ENCODE data around the gene PEPD.
A peak's percentile ranks its signal among the peaks of the same experiment; 100 is the strongest.
"Not testable (repeated sequence)": the region's sequence is repeated elsewhere in the genome, so short reads cannot be mapped to it uniquely, and the experiment has no call there.

PEPD gene

DNA sequence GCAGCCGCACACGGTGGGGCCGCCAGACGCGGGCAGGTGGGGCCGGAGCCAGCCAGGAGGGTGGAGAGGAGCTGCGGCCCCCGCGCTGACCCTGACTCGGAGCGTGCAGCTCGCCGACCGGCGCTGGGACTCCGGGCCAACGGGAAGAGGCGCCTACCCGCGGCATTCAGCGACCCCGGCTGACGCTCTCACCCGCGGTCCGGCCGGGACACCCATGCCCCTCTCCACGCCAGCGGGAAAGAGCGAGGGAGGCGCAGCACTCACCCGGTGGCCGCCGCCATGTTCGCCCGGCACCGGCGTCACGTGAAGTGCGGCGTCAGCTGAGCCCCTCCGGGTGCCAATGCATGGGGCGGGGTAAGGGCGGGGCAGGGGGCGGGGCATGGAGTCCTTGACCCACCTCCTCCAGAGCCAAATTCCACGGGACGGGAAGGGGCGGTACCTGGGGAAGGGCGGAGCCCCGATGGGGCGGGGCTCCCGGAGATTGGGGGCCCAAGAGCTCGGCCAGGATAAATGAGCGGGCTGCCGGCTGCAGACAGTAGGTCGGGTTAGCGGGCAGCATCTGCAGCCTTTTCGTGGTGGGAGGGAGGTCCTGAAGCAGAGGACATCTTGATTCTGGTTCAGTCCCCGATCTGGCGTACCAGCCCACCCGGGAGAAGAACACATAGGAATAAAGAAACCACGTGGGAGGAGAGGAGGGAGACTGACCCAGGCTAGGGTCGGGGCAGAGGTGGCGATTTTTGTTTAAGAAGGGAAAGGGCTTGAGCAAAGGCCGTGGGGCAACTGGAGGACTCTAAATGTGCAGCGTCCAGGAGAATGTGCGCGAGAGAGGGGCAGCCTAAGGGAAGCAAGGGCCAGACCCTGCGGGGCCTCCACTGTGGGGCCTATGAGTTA, at the start of gene PEPD:
TSS of gene PEPD (minus strand) at position 312 of the 891 bp plus-strand sequence. CDS start at position 281, 31 bp downstream.
- no peaks in the 10 kb centered on the region for H3K9me3 Mint-ChIP-seq
- peaks cover 25% of the 10 kb centered on the region for H3K4me1 Mint-ChIP-seq
- CTCF ChIA-PET: interaction anchor here (1.6 kb wide), 1 partner anchor 256 kb away, joined by 3 read pairs; no protein-coding TSS in a partner anchor

DNA sequence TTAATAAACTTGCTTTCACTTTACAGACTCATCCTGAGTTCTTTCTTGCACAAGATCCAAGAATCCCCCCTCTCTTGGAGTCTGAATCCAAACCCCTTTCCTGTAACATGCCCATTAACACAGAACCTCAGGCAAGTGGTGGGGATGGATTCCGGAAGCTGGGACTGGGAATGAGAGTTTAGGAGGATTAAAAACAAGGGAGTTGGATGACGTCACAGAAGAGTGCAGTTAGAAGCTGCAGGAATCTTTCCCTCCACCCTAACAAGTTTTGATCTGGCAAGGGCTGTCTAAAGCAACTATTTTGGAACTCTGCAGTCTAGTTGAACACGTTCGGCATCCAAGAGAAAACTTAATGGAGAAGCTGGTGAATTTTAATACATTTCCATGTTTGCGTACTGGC, 48.2 kb upstream of the PEPD start:
- Mint-ChIP-seq H3K27me3 (peaks cover 10% of the 10 kb centered on the region), H3K4me3 (no peak overlapping the region), H3K9me3 (peaks cover 13% of the 10 kb centered on the region), H3K36me3 (no peaks in the 10 kb centered on the region), H3K27ac (no peak overlapping the region), H3K4me1 (no peaks in the 10 kb centered on the region)
- CTCF ChIA-PET: no interaction called here
- DNase-seq: no peak

More for the DNA sequence above, at the start of gene PEPD:
- Mint-ChIP-seq H3K4me3 (peak within 1 kb of the TSS; percentile 68), H3K27ac (peak within 1 kb of the TSS; percentile 35), H3K27me3 (peaks cover 22% of the 10 kb centered on the region), H3K36me3 (no peaks in the 10 kb centered on the region)
- peak; percentile 87 for DNase-seq

DNA sequence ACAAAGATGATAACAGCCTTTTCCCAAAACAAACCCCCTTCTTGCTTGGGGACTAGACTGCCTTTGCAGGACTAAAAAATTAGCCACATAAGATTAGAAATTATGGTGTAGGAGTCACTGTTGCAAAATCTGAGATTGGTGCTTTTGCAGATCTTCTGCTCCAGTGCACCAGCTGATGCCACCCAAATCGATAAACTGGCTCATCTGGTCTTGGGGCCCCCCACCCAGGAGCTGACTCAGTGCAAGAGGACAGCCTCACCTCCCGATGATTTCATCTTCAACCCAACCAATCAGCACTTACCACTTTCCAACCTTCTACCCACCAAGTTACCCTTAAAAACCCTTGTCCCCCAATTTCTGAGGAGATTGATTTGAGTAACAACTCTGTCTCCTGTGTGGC, 47.1 kb upstream of the PEPD start:
- Mint-ChIP-seq H3K36me3 (no peaks in the 10 kb centered on the region), H3K27me3 (peaks cover 11% of the 10 kb centered on the region), H3K4me3 (no peak overlapping the region), H3K4me1 (no peaks in the 10 kb centered on the region), H3K27ac (no peak overlapping the region), H3K9me3 (peaks cover 2% of the 10 kb centered on the region)
- DNase-seq: no peak
- CTCF ChIA-PET: no interaction called here

DNA sequence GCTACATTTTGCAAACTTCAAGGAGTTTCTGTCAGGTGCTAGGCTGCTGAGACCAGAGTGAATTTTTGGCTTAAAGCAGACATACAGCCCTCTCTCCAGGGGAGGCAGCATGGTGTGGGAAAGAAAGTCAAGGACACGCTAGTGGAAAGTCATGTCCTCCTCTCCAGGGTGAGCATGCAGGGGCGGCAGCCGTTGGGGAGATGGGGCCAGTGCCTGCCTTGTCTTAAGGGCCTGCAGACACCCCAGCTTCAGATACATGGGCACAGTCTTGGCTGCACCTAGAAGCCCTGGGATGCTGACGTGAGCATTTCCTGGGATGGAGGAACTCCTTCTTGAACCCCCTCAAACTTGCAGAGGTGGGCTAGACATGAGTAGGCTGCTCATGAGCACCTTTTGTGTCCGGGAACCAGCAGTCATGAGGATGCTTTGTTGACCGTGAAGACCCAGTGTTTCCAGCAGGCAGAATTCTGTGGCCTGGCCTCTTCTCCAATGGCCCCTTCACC, 43.3 kb upstream of the PEPD start:
- Mint-ChIP-seq H3K27ac (no peak overlapping the region), H3K4me1 (no peaks in the 10 kb centered on the region), H3K4me3 (no peak overlapping the region), H3K9me3 (no peaks in the 10 kb centered on the region), H3K27me3 (peaks cover 10% of the 10 kb centered on the region), H3K36me3 (no peaks in the 10 kb centered on the region)
- no peak for DNase-seq
- CTCF ChIA-PET: no interaction called here

DNA sequence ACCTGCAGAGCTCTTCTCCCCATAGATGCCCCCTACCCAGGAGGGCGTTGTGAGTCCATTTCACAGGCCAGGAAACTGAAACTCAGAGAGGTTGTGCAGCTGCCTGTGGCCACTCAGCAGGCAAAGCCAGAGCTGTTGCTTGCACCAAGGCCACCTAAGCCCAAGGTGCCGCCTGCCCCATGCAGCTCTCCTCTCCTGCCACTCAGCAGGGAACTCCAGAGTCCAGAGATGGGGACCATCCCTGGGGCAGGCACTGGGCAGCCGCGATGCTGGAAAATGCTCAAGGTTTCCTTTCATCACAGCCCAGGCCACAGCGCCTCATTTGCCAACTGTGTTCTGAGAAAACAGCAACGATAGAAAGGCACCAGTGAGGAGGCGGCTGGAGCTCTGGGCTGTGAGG, 41.0 kb upstream of the PEPD start:
- H3K36me3 Mint-ChIP-seq: no peaks in the 10 kb centered on the region
- no peak for DNase-seq
- H3K27me3 Mint-ChIP-seq: peaks cover 7% of the 10 kb centered on the region
- H3K27ac Mint-ChIP-seq: no peak overlapping the region
- H3K9me3 Mint-ChIP-seq: no peaks in the 10 kb centered on the region
- no peak overlapping the region for H3K4me3 Mint-ChIP-seq
- no peaks in the 10 kb centered on the region for H3K4me1 Mint-ChIP-seq
- CTCF ChIA-PET: no interaction called here

- H3K27ac Mint-ChIP-seq, H3K4me3 Mint-ChIP-seq, CTCF ChIA-PET, H3K27me3 Mint-ChIP-seq, H3K9me3 Mint-ChIP-seq, H3K36me3 Mint-ChIP-seq, H3K4me1 Mint-ChIP-seq, DNase-seq: not testable (repeated sequence)
These were observed 40.1 kb upstream of the PEPD start for GRCh38 chr19:33561666-33562065.

DNA sequence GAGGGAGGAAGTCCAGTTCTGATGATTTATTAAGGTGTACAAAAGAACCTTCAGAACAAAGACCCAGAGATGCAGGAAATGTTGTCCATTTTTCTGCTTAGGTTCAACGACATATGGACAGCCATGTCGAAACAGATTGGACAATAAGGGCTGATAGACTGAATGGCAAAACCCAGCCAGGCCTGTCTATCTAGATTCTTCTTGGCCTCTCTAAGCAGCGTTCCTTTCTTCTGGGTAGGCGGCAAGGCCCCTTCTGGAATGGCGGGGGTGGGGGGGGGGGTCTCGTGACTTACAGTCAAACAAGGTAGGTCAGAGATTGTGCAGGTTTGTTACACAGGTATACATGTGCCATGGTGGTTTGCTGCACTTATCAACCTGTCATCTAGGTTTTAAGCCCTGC, 39.7 kb upstream of the PEPD start:
- Mint-ChIP-seq H3K36me3 (no peaks in the 10 kb centered on the region), H3K4me1 (no peaks in the 10 kb centered on the region), H3K9me3 (no peaks in the 10 kb centered on the region), H3K4me3 (no peak overlapping the region), H3K27ac (no peak overlapping the region), H3K27me3 (peaks cover 7% of the 10 kb centered on the region)
- CTCF ChIA-PET: no interaction called here
- no peak for DNase-seq

DNA sequence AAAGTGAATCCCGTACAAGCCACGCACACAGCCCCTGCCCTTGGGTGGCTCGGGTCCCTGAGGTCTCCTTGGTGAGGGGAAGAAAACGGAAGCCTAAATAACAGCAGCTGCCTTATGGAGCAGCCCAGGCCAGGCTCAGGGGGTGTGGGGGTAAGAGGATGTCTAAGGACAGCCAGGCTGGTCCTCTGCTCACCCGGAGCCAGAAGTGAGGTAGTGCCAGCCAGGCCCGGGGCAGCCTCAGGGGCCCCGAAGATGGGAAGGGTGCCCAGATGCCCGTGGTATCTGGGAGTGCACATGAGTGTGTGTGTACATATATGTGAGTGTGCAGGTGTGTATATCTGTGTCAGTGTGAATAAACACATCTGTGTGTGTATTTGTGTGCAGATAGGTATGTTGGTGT, 38.4 kb upstream of the PEPD start:
- no peaks in the 10 kb centered on the region for H3K9me3 Mint-ChIP-seq
- CTCF ChIA-PET: no interaction called here
- DNase-seq: no peak
- no peaks in the 10 kb centered on the region for H3K4me1 Mint-ChIP-seq
- peaks cover 3% of the 10 kb centered on the region for H3K27me3 Mint-ChIP-seq
- H3K36me3 Mint-ChIP-seq: no peaks in the 10 kb centered on the region
- H3K27ac Mint-ChIP-seq: no peak overlapping the region
- H3K4me3 Mint-ChIP-seq: no peak overlapping the region

DNA sequence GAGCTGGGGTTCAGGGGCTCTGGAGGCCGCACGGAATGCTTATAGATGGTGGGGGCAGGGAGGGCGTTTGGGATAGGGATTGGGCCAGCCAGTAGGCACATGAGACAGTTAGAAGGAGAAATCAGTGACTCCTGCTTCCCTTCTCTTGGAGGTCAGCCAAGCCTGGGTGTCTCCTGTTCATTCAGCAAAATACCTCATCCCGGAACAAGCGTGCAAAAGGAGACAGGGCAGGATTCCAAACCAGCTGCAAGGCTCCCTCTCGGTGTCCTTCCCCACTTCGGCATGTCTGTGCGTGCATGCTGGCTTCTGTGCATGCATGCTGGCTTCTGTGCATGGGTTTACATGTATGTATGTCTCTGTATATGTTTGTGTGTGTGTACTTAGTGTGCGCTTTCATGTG, 37.3 kb upstream of the PEPD start:
- no peak overlapping the region for H3K4me3 Mint-ChIP-seq
- no peaks in the 10 kb centered on the region for H3K9me3 Mint-ChIP-seq
- H3K4me1 Mint-ChIP-seq: no peaks in the 10 kb centered on the region
- H3K27me3 Mint-ChIP-seq: no peaks in the 10 kb centered on the region
- H3K27ac Mint-ChIP-seq: no peak overlapping the region
- no peak for DNase-seq
- CTCF ChIA-PET: no interaction called here
- no peaks in the 10 kb centered on the region for H3K36me3 Mint-ChIP-seq

GRCh38 chr19:33558151-33558550, 36.6 kb upstream of the PEPD start:
- Mint-ChIP-seq H3K4me3 (no peak overlapping the region), H3K27me3 (no peaks in the 10 kb centered on the region), H3K4me1 (no peaks in the 10 kb centered on the region), H3K27ac (no peak overlapping the region), H3K9me3 (no peaks in the 10 kb centered on the region), H3K36me3 (no peaks in the 10 kb centered on the region)
- DNase-seq: no peak
- CTCF ChIA-PET: no interaction called here

DNA sequence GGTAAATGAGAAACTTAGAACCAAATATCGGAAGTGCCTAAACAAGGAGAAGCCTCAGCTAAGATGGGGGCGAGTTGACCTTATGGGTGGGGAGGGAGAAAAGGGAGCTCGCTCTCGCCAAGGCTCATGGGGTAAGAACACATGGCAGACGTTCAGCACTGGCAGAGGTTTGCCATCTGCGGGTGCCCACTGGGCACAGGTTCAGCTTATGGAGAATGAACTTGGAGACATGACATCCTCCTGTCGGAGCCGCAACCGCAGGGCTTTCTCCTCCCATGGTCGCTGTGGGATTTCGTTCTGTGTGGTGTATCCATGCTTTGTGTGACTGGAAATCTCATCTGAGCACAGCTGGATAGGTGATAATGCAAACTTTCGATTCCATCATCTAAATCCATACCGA, 36.1 kb upstream of the PEPD start:
- no peak for DNase-seq
- Mint-ChIP-seq H3K9me3 (no peaks in the 10 kb centered on the region), H3K4me1 (no peaks in the 10 kb centered on the region), H3K27me3 (no peaks in the 10 kb centered on the region), H3K27ac (no peak overlapping the region), H3K4me3 (no peak overlapping the region), H3K36me3 (no peaks in the 10 kb centered on the region)
- CTCF ChIA-PET: no interaction called here

DNA sequence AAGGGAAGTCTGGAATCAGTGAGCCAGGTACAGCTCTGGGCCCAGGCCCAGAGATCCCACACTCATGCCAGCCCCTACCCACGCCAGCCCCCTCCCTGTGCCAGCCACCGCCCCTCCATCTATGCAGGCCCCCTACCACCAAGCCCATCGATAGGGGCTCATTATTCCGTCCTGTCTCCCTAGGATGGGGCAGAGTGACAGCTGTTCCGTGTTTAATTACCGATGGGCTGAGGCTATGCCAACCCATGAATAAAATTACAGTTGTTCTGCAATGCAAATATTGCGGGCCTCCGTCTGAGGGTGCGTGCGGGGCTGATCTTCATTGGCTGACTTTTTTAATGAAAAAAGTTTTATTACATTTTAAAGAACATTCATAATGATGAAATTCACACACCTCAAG, 35.6 kb upstream of the PEPD start:
- CTCF ChIA-PET: no interaction called here
- Mint-ChIP-seq H3K27ac (no peak overlapping the region), H3K36me3 (no peaks in the 10 kb centered on the region), H3K9me3 (no peaks in the 10 kb centered on the region), H3K27me3 (no peaks in the 10 kb centered on the region), H3K4me3 (no peak overlapping the region), H3K4me1 (no peaks in the 10 kb centered on the region)
- DNase-seq: no peak

DNA sequence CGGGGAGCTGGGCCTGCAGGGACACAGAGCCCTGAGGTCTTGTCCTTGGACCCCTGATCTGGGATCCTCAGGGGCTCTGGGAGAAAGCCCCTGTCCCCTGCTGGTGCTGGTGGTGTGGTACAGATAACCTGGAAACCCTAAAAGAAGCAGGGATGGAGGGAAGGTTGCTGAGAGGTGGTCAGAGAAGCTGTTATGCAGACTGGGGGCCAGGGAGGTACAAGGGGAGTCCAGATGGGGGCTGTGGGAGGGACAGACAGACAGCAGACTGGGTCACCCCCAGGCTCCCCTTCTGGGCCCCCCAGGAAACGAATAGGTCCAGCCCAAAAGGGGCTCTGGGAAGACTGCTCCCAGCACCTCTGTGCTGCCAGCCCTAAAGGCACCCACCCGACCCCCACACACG, 34.7 kb upstream of the PEPD start:
- CTCF ChIA-PET: no interaction called here
- H3K27ac Mint-ChIP-seq: no peak overlapping the region
- H3K36me3 Mint-ChIP-seq: no peaks in the 10 kb centered on the region
- H3K4me1 Mint-ChIP-seq: no peaks in the 10 kb centered on the region
- DNase-seq: no peak
- no peaks in the 10 kb centered on the region for H3K27me3 Mint-ChIP-seq
- H3K4me3 Mint-ChIP-seq: no peak overlapping the region
- no peaks in the 10 kb centered on the region for H3K9me3 Mint-ChIP-seq

- H3K27ac Mint-ChIP-seq: peak overlapping the region; percentile 39
- H3K9me3 Mint-ChIP-seq, H3K27me3 Mint-ChIP-seq, H3K36me3 Mint-ChIP-seq, CTCF ChIA-PET, H3K4me1 Mint-ChIP-seq, H3K4me3 Mint-ChIP-seq, DNase-seq: not testable (repeated sequence)
These were observed 34.1 kb upstream of the PEPD start for GRCh38 chr19:33555726-33556125.

GRCh38 chr19:33554821-33555220, 33.2 kb upstream of the PEPD start:
- CTCF ChIA-PET: no interaction called here
- H3K9me3 Mint-ChIP-seq: no peaks in the 10 kb centered on the region
- DNase-seq: no peak
- no peaks in the 10 kb centered on the region for H3K36me3 Mint-ChIP-seq
- H3K4me1 Mint-ChIP-seq: no peaks in the 10 kb centered on the region
- no peak overlapping the region for H3K4me3 Mint-ChIP-seq
- H3K27ac Mint-ChIP-seq: no peak overlapping the region
- H3K27me3 Mint-ChIP-seq: no peaks in the 10 kb centered on the region

Measured in activated naive CD4-positive, alpha-beta T cell treated with anti-CD3 and anti-CD28 coated beads, Interleukin-2, amount 10 ng/mL, durations not matched to agents 7 days and 5 days (primary cell).